HG02763 (cell line): Measurements from ENCODE around the gene RO60.

Experiments
- ATAC-seq: cut with Tn5 transposase; IDR thresholded peaks from one replicate; pipeline ENCODE4 v1.9.1; 2021; ENCODE audit warnings: mild to moderate bottlenecking, moderate library complexity; ENCODE audit not compliant: unreplicated experiment

Gene RO60

DNA sequence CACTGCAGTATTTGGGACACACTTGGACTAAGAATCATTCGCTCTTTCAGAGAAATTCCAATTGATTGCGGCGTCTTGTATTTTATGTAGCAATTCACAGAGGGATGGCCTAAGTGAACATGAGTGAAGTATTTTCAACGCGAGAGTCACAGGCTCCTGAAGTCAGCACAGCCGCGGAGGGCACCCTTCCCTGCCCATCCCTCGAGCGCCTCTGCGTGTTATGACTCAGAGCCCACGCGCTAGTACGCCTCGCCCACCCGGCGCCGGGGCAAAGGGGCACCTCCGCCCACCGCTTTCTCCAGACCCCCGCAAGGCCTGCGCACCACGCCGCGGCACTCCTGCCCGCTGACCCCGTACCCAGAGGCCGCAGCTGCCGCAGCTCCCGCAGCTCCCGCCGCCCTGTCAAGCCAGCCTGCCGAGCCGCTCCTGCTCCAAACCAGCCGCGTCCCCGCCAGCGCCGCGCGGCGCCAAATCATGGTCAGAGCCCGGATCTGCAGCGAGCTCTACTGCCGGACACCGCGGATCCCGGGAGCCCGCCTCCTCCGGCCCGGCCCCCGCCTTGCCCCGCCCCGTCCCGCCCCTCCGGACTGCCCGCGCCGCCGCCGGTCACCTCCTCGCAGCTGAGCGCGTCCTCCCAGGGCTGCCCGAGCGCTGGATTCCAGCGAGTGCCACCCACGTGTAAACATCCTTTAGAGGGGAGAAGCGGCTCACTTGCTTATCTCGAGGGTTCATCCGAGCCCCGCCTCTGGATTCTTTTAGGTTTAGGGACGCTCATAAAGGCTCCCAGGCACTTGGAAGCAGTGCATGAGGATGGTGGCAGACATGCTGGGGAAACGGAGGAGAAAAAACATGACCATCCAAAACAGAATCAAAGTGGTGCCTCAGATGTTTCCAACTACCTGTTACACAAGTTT lies 45.8 kb downstream of the RO60 start, which contains the start of gene GLRX2:
Gene GLRX2, minus strand, starts transcription at position 508 of the 914 bp plus-strand sequence. Its CDS starts 32 bp downstream, at position 476.
- ATAC-seq: peak; percentile 92

DNA sequence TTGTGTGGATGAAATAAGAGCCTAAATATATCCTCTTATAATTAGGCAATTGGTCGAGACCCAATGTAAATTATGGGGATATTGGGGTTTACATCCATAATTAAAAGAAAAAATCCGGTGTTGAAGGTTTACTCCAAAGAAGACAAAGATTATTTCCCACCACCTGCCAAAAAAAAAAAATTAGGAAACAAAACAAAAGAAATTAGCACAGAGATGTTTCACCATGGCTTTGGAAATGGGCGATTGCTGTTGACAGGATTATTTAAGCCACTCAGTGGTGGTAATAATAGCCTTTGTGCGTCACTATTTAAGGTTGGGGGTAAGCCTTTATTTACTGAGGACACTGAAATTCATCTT lies 46.4 kb downstream of the RO60 start:
- no peak for ATAC-seq

DNA sequence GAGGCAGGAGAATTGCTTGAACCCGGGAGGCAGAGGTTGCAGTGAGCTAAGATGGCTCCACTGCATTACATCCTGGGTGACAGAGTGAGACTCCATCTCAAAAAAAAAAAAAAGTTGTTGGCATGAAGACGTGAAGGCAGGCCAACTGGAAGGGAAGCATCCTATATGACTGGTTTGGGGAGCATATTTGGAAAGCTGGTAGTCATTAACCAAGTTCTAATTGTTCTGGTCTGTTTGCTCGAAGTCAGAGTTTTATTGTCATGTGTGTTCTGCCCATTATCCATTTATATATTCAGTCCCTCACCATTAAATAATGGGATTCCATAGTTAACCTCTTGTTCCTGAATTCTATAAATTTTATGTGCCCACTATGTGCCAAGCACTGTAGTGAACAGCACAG lies 49.1 kb downstream of the RO60 start:
- ATAC-seq: no peak
